Fibroblast of upper back skin (primary cell): ENCODE data around the gene SLC4A5.
"Not testable (repeated sequence)": the region's sequence is repeated elsewhere in the genome, so short reads cannot be mapped to it uniquely, and the experiment has no call there.

Experiments used
- DNase-seq: peaks from one replicate; pipeline ENCODE4 v3.0.0-alpha.2; 2013

SLC4A5 gene

DNA sequence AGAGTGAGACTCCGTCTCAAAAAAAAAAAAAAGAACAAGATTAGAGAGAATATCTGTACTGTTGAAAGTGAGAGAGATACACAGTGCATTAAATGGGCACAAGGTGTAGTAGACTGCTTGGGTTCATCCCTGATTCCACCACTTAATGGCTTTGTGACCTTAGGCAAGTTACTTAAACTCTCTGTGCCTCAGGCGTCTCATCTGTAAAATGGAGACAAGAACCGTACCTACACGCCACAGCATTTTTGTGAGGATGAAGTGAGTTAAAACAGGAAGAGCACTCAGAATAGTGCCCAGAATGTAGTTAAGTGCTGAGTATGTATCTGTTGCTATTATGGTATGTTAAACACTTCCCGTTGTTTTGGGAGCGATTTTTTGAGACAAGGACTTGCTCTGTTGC is 80.5 kb downstream of the SLC4A5 start:
- no peak for DNase-seq

DNA sequence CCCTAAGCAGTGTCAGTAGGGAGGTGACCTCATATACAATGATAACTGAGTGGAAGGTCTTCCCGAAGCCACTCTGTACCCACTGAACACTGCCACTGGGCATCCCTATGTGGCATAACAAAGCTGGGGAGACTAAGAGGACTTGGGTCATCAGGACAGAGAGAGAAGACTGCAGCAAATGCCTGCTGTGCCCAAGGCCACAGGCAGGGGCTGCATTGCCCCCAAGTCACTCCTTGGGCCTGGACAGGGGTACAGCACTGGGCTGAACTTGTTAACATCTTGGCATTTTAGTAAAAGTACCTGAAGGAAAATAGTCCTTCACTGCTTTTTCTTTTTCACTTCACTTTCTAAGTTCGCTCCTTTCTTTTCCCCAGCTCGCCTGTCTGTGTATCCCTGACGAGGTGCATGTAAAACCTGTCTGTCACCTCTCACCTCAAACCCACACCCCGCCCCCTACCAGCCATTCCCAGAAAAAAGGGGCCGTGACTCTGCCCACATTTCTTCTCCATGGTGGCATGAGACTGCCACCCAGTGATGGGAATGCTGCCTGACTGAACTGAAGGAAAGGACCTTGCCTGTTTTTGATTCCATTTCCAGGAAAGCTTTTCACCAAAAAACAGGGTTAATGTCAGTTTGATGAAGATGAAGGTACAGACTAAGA is 81.9 kb downstream of the SLC4A5 start:
- peak; percentile 28 for DNase-seq

DNA sequence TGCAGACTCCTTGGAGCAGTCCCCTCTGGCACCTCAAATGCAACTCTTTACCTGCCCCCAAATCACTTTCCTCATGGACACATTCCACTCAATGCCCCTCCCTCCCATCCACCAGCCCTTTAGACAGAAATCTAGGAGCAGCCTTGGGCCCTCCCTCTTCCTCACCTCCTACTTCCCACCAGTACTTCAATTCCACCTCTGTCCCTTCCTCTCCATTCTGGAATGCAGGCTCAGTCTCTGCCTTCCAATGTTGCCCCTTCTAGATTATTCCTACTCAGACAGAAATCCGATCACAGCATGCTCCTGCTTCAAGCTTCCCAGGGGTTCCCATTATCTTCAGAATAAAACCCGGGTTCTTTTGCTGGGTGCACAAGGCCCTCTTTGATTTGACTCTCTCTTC is 82.7 kb downstream of the SLC4A5 start:
- no peak for DNase-seq

DNA sequence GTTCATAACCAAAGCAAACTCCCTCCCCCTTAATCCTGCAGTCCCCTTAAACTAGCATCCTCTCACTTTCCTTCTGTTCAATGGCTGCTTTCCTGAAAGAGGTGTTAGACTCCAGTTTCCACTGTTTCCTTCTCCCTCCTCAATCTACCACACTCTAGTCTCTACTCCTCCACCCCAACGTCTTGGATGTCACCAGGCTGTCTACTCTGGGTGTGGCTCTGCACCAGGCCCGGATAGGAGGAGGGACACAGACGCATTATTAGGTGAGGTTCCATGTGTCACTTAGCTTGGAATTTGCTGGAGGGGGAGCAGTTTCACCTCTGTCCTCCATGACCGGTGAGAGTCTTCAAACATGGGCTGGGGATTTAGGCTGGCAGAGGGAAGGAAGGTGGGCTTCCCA is 83.5 kb downstream of the SLC4A5 start:
- no peak for DNase-seq

DNA sequence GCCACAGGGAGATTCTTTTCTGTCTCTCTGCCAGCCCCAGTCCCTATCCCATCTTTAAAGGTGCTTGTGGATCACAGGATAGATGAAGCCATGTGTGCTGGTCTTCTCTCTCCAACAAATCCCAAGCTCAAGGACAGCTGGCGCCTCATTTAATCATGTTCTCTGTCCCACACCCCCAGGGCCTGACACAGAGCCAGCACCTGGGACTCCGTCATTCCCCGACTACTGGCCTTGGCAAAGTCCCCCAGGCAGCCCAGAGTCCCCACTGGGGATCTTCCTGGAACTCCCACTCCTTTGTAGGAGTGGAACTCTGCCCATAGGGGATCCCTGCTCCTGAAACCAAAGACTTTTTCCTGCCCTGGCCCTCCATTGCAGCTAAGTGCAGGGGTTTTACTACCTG is 84.0 kb downstream of the SLC4A5 start:
- DNase-seq: no peak

DNA sequence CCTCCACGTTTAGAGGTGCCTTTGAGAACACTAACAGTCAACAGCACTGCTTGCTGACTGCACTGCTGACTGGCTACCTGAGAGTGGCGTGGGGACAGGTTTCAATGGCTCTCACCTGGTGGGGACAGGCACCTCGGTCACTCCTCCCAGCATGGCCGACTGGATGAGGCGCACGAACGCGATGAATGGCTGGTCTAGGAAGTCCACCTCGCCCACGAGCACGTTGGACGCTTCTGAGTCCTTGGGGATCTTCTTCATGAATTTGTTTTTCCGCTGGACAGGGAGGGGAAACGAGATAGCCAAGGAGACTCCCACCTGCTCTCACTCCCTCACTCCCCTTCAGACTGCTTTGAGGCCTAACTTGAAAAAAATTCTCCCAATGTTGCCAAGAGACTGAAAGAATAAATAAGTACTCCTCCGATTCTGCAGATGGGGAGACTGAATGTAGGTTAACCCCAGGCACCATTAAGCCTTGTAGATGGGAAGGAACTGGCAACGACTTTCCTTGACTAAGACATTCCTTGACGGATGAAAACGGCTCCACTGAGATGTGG is 87.5 kb downstream of the SLC4A5 start:
- no peak for DNase-seq

DNA sequence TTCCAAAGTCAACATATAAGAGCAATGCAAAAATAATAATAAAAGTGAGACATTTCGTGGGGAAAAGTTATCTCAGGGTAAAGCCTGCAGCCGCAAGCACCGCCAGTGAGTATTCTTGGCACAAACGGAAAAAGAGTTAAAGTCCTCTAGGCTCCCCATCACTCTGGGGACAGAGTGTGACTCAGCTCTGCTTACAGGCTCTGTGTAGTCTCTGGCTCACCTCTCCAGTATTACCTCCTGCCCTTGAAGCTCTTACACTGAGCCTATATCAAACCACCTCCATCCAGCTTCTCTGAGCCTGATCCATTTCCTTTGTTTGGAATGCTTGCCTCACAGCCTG is 89.3 kb downstream of the SLC4A5 start:
- peak; percentile 47 for DNase-seq

DNA sequence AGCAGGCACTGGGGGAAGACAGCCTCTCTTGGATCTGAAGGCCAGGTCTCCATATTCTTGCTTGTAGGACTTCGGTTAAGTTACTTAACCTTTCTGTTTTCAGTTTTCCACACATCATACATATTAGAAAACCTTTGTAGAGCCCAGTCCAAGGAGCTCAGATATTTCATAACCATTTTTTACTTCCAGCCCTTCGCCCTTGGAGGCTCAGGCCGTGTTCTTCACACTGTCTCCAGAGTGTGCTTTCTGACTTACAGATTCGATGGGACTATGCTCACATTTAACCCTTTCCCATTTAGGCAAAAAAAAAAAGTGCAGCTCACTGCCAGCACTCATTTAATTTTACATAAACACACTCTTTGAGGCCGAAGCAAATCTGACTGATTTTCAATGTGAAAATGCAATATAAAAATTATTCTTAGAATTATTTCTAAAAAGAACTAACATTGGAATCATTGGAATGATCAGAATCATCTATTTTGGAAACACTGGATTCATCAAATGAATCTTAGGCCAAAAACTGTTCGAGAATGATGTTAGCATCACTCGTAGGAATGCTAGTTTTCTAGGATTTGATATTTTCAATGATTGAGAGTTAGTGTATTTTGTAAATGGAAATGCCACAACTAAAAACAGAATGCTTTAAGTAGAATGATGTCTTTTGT is 89.8 kb downstream of the SLC4A5 start:
- no peak for DNase-seq

DNA sequence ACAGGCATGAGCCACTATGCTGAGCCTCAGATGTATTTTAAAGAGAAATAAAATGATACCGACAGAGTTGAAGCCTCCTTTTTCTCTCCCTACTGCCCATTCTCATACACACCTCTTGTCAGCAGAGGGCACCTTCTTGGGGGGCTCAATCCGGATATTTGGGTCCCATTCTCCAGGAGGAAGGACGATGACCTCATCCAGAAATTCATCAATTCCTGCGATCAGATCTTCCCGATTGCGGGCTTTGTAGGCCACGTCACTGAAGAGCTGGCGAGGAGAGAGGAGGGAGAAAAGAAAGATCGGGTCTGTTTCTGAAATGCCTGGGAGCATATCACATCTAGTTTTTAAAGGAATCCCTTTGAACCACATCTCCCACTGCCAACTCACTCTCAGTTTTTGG is 90.4 kb downstream of the SLC4A5 start:
- no peak for DNase-seq

DNA sequence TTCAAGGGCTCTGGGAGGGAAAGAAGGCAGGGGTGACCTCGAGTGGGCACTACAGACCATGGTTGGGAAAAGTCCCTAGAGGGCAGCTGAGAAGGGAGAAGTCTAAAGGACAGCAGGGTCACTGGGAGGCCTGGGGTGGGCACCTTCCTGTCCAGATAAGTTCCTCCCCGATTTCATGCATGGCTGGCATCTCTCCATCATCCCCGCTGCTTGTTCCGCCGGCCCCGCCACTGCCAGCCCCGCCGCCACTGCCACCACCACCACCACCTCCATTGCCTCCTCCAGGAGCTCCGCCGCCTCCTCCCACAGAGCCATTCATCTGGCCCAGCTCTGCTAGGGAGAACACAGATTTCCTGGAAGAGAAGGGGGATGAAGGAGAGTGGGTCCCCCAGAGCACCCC is 91.2 kb downstream of the SLC4A5 start:
- DNase-seq: no peak

DNA sequence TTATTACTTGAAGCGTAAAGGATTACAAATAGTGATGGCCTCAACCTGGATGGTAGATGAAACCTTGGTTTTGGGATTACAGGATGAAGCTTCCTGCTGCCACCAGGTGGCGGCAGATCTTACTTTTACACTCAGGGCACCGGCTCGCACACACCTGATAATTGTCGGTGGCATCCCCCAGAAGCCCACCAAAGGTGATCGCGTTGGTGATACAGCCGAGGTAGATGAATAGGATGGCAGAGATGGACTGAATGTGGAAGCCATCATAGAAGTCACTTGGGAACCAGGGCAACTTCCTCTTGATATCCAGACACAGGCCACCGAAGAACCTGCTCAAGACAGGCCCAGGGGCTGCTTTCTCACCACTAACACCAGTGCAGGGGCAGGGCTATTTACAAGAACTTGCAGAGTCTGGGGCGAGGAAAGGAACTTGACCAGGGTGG is 93.0 kb downstream of the SLC4A5 start:
- peak; percentile 38 for DNase-seq

DNA sequence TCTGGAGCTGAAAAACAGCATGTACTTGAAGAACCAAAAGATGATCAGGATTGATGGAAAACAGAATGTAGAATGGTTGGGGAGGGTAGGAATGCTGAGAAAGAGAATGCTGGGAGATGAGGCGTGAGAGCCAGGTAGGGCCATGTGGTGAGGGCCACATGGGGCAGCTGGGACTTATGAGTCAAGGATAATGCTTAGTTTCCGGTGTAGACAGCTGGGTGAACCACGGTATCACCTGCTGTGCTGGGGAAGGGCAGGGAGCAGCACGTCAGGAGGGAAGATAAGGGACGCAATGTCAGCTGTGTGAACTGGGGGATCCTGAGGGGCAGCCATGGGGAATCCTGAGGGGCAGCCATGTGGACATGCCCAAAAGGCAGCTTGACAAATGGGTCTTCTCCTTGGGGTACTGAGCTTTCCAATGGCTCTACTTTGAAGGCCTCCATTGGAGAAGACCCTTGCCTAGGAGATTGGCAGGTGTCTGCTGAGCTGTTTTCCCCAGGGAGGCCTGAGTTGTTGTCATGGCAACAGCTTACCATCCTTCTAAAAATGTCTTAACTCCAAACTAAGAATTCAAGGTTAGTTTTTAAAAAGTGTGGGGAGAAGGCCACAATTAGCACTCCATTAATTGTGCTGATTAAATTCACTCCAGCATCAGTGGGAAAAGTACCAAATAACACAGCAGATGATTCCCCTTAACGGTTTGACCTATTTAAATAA is 93.7 kb downstream of the SLC4A5 start:
- no peak for DNase-seq

DNA sequence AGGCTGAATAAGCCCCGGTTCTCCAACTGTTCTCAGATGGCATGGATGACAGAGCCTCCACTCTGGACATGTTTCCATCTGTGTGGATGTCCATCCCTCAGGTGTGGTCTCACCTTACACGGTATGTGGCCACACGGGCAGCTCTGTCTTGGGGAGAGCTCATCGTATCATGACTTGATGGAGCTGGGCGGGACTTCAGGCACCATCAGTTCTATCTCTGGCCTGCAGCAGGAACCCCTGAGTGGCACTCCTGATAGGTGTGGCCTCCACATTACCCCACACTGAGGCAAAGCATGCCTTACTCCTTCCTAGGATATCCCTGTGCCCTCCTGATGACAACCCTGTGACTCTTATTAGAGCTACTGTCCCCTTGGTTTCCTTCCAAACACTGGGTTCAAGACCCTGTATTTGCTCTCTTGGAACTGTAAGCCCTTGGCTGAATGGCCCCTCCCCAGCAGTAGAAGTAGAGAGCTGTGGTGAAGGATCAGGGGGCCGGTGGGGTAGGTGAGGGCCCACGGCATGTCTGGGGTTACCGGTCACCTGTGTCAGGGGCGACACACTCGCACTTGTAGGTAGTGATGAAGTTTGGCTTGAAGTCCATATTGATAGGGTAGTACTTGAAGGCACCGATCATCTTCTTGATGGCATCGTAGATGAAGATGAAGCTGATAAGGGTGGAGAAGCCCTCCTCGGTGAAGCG is 96.6 kb downstream of the SLC4A5 start:
- DNase-seq: no peak

DNA sequence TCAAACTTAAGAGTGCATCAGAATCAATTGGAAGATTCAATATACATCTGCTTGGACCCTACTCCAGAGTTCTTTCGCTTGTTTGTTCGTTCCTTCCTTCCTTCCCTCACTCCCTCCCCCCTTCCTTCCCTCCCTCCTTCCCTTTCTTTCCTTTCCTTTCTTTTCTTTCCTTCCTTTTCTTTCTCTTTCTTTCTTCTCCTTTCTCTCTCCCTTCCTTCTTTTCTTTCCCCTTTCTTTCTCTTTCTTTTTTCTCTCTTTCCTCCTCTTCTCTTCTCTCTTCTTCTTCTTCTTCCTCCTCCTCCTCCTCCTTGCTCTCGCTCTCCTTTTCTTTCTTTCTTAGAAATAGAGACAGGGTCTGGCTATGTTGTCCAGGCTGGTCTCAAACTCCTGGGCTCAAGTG is 98.9 kb downstream of the SLC4A5 start:
- DNase-seq: no peak

DNA sequence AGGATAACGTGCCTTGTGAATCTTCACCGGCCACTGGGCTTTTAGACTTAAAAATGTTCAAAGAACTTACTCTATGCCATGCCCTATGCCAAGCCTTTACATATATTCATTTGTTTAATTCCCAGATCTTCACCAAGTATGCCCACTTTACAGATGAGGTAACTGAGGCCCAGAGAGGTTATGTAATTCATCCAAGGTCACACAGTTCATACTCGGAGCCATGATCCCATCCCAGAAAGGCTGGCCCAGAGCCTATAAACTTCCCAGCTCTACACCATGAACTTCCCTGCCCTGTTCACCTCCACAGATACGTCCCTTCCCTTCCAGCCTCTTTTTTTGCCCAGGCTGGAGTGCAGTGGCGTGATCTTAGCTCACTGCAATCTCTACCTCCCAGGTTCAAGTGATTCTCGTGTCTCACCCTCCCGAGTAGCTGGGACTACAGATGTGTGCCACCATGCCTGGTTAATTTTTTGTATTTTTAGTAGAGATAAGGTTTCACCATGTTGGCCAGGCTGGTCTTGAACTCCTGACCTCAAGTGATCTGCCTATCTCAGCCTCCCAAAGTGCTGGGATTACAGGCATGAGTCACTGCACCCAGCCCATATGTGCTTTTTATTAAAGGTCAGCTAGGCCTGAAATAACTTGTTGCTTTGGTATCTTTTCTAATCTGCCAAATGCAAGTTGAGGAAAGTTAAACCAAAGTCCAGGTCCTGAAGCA is 100.7 kb downstream of the SLC4A5 start:
- no peak for DNase-seq

DNA sequence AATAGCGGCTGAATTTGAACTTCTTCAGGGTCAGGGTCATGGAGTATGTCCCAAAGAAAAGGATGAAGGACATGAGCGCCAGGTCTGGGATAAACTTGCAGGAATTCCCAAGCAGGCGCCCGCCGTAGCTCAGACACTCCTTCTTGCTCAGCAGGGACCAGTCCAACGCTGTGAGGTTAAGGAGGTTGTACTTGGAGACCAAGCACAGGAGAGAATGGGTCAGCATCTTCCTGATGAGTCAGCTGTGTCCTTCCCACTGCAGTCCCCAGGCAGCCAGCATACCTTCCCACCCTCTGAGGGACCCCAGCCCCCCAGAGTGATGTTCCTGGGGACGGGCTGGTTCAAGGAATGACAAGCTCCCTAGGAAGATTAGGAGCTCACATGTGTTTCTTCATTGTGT is 103.9 kb downstream of the SLC4A5 start:
- DNase-seq: no peak

DNA sequence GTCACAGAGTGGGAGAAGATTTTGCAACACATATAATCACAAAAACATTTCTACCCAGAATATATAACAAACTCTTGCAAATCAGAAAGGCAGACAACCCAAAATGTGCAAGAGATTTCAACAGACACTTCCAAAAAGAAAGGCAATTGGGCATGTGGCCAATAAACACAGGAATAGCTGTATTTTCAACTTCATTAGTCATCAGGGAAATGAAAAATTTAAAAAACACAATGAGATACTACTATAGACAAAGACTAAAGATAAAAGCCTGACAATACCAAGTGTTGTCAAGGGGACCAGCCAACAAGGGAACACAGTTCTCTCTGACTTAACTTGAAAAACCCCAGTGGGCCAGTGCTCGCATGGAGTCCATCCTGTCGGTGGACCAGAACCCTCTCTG is 104.3 kb downstream of the SLC4A5 start:
- DNase-seq: peak; percentile 72

DNA sequence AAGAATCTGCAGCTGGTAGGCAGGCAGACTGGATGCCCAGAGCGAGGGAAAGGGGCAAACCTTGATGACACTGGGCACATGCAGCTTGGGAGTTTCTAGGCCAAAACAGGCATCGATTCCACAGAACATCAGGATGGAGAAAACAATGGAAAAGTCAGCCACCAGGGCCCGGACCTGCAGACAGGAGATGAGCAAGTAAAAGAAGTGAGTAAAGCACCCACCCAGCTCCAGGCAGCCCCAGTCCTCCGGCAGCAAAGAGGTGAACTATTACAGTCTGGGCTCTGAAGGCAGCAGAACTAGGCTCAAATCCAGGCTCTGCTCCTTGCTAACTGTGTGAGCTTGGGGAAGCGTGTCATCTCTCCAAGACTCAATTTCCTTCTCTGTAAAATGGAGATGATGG is 108.2 kb downstream of the SLC4A5 start:
- no peak for DNase-seq

DNA sequence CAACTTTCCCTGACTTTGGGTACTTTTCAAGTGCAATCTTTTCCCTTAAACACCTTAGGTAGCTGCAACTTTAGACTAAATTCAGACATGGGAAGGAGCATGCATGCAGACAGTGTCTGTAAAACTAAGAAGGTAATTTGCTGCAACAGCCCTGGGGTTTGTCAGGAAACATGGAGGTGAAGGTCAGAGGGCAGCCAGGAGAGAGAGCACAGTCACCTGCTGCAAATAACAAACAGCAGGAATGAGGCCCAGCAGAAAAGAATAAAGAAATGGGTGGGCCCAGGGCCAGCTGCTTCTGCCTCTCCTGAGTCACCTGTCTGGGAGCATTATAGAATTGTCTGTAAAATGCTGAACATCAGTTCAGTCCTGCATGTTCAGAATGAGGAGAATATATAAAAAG is 109.6 kb downstream of the SLC4A5 start:
- DNase-seq: no peak

DNA sequence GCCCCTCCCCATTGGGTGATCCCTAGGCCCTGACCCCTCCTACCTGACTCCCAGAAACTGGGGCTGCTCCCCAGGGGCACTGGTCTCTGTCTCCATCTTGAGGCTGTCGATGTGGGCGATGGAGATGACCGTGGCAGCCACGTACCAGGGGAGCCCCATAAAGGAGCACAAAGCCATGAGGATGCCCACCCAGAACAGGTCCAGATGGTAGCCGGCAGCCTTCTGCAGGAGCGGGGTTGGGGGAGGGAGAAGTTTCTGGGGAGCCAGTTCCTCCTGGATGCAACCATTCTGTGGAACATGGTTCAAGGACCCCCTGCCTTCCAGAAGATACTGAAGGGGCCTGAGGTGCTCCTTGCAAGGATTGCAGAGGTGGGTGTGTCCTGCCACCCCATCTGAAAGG is 110.8 kb downstream of the SLC4A5 start:
- no peak for DNase-seq

DNA sequence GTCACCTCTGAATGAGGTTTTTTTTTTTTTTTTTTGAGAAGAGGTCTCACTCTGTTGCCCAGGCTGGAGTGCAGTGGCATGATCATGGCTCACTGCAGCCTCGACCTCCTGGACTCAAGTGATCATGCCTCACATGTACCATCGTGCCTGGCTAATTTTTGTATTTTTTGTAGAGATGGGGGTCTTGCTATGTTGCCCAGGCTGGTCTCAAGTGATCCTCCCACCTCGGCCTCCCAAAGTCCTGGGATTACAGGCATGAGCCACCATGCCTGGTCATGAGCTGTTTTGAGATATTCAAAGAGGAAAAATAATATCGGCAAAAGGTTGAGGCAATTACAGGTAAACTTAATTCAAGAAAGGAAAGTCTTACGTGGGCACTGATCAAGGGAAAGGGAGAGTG is 113.4 kb downstream of the SLC4A5 start:
- not testable (repeated sequence) for DNase-seq

DNA sequence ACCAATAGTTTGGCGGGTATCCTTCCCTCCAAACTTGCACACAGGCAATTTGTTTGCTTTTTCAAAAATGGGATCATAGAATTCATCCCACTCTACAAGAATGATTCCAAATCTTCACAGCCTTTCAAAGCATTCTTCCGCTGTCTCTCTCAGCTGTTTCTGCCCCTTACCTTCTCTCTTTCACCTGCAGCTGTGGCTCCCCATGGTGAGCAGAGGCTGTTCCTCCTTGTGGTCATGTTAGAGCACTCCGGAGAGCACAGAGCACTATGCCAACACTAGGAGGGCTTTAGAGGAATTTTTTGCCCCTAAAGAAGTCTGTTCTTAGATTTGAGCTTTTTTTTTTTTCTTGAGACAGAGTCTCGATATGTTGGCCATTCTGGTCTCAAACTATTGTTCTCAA is 114.4 kb downstream of the SLC4A5 start:
- no peak for DNase-seq

DNA sequence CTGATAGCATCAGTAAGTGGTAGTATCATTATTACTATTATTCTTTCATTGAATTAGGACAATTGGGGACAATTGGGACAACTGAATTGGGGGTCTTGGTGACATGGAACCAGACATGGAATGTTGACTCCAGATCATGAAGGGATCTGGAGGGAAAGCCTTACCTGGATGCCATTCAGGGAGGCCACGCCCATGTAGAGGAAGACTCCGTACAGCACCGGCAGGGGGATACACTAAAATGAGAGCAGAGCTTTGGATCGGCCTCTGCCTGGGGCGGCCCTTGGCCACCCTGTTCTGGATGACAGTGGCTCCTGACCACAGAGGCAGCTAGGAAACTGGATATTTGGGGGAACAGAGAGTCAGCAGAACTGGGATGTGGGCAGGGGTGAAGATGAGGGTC is 115.6 kb downstream of the SLC4A5 start:
- no peak for DNase-seq
